HG02943 (cell line): ENCODE data around the gene CCT3.
"Not testable (repeated sequence)": the region's sequence is repeated elsewhere in the genome, so short reads cannot be mapped to it uniquely, and the experiment has no call there.

ENCODE experiments used
- ATAC-seq: cut with Tn5 transposase; IDR thresholded peaks from one replicate; pipeline ENCODE4 v1.9.1; 2021; ENCODE audit warnings: mild to moderate bottlenecking, low read depth, moderate library complexity; ENCODE audit not compliant: unreplicated experiment

CCT3 gene

GRCh38 chr1:156337052-156337887, 822 bp downstream of the CCT3 start:
- no peak for ATAC-seq

- no peak for ATAC-seq
These were observed 1.9 kb downstream of the CCT3 start for GRCh38 chr1:156336242-156336641.

- ATAC-seq: not testable (repeated sequence)
These were observed 14.9 kb downstream of the CCT3 start for GRCh38 chr1:156323179-156323578.

GRCh38 chr1:156320560-156320959, 17.5 kb downstream of the CCT3 start:
- no peak for ATAC-seq

GRCh38 chr1:156319664-156320063, 18.4 kb downstream of the CCT3 start:
- ATAC-seq: no peak

- no peak for ATAC-seq
These were observed 21.2 kb downstream of the CCT3 start for GRCh38 chr1:156316909-156317308.

- no peak for ATAC-seq
These were observed 27.1 kb downstream of the CCT3 start for GRCh38 chr1:156310962-156311361.

- ATAC-seq: no peak
These were observed 30.0 kb downstream of the CCT3 start for GRCh38 chr1:156308078-156308477.

GRCh38 chr1:156305215-156305614, 32.9 kb downstream of the CCT3 start:
- ATAC-seq: no peak

- ATAC-seq: no peak
These were observed 34.9 kb downstream of the CCT3 start for GRCh38 chr1:156303241-156303640.

GRCh38 chr1:156298852-156299357, 39.2 kb downstream of the CCT3 start, which contains the start of gene VHLL:
Gene VHLL, minus strand, starts transcription at chr1:156299307. Its CDS starts 118 bp downstream, at chr1:156299189.
- no peak for ATAC-seq

- no peak for ATAC-seq
These were observed 42.6 kb downstream of the CCT3 start, which contains the start of gene GLMP for GRCh38 chr1:156295391-156295947. Gene GLMP, minus strand, starts transcription at chr1:156295679. Its CDS starts 34 bp downstream, at chr1:156295645.

- no peak for ATAC-seq
These were observed 44.2 kb downstream of the CCT3 start for GRCh38 chr1:156293895-156294294.

- no peak for ATAC-seq
These were observed 45.0 kb downstream of the CCT3 start for GRCh38 chr1:156293098-156293434.

GRCh38 chr1:156291226-156292061, 46.6 kb downstream of the CCT3 start:
- peak; percentile 59 for ATAC-seq

GRCh38 chr1:156289857-156290256, 48.2 kb downstream of the CCT3 start:
- ATAC-seq: no peak

GRCh38 chr1:156286061-156286460, 52.0 kb downstream of the CCT3 start:
- ATAC-seq: no peak

- no peak for ATAC-seq
These were observed 52.7 kb downstream of the CCT3 start for GRCh38 chr1:156285437-156285836.

- no peak for ATAC-seq
These were observed 53.3 kb downstream of the CCT3 start for GRCh38 chr1:156284757-156285156.

- ATAC-seq: no peak
These were observed 54.0 kb downstream of the CCT3 start, which contains the start of gene TMEM79 for GRCh38 chr1:156284112-156284511. Gene TMEM79, plus strand, starts transcription at chr1:156284325. Its CDS starts 902 bp downstream, at chr1:156285227.

- ATAC-seq: no peak
These were observed 54.6 kb downstream of the CCT3 start for GRCh38 chr1:156283521-156283920.
